Fibroblast of mammary gland (primary cell): Measurements from ENCODE around the gene SRSF1.

Source experiments
- DNase-seq: peaks from one replicate; pipeline ENCODE4 v3.0.0-alpha.2; 2010; ENCODE audit warnings: low read depth
- H3K4me3 ChIP-seq: 2 replicates; pipeline ENCODE4 v1.5.1; 2011; ENCODE audit warnings: low read depth, mild to moderate bottlenecking, low read length, moderate library complexity; ENCODE audit not compliant: control insufficient read depth
- CTCF ChIP-seq: conservative IDR thresholded peaks from 2 replicates; pipeline ENCODE4 v1.5.1; 2011; ENCODE audit warnings: low read depth, low read length, inconsistent platforms; ENCODE audit not compliant: control insufficient read depth, insufficient read depth

The SRSF1 gene

GRCh38 chr17:57972151-57972550, 34.9 kb downstream of the SRSF1 start:
- TF ChIP-seq CTCF: no peak
- H3K4me3 ChIP-seq: no peak overlapping the region
- DNase-seq: no peak

GRCh38 chr17:57971572-57971971, 35.5 kb downstream of the SRSF1 start:
- TF ChIP-seq CTCF: no peak
- no peak for DNase-seq

GRCh38 chr17:57970710-57971109, 36.3 kb downstream of the SRSF1 start:
- DNase-seq: peak; percentile 85
- TF ChIP-seq CTCF: no peak
- no peak overlapping the region for H3K4me3 ChIP-seq

More at GRCh38 chr17:57971572-57971971, 35.5 kb downstream of the SRSF1 start:
- no peak overlapping the region for H3K4me3 ChIP-seq

- no peak for DNase-seq
- no peak for TF ChIP-seq CTCF
- no peak overlapping the region for H3K4me3 ChIP-seq
Observed at GRCh38 chr17:57968456-57968855, 38.6 kb downstream of the SRSF1 start.

GRCh38 chr17:57966875-57967274, 40.2 kb downstream of the SRSF1 start:
- H3K4me3 ChIP-seq: no peak overlapping the region
- DNase-seq: no peak
- no peak for TF ChIP-seq CTCF

GRCh38 chr17:57966246-57966645, 40.8 kb downstream of the SRSF1 start:
- no peak for TF ChIP-seq CTCF
- no peak for DNase-seq
- no peak overlapping the region for H3K4me3 ChIP-seq

GRCh38 chr17:57965521-57966160, 41.4 kb downstream of the SRSF1 start:
- no peak for TF ChIP-seq CTCF
- DNase-seq: no peak
- no peak overlapping the region for H3K4me3 ChIP-seq
